ENCODE measurements around the gene SSC5D. TPM values are rescaled to one million over a fixed set of nuclear protein-coding genes. Genes with fewer than 3 reads are reported as not detected.
A peak's percentile ranks its signal among the peaks of the same experiment; 100 is the strongest.

Gene SSC5D
- total RNA-seq, 1 experiment from 2014 or later = 3.2 TPM

DNA sequence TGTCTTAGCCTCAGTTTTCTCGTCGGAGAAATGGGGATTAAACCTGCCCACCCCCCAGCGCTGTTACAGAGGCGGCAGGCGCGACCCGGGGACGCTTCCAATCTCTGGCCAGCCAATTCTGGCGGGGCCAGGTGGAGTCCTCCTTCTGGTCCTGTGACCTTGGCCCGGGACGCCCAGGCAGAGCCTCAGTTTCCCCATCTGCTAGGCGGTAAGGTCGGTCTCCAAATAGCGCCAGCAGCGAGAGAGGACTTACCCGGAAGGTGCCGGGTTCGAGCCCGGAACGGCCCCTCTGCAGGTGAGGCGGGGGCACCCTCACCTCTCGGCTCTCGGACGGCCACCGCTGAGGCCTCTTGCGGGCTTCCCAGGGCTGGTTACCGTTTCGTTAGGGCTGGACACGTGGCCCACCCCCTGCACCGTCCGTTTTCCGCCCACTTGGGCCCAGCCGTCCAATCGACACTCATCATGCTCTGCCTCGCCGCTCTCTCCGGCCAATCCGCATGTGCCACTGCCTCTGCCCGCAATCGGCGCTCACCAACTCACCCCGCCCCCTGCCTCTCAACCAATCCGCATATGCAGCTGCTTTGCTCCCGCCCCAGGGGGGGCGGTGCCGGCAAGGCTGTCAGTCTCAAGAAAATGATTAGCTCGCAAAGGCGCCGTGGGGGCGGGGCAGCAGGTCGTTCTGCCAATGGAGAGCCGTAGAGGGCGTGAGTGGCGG lies 26.8 kb upstream of the SSC5D start, which contains the start of gene ISOC2:
TSS of gene ISOC2 (minus strand) at position 384 of the 715 bp plus-strand sequence. CDS start 5,156 bp downstream, outside the sequence.
- H3K56ac ChIP-seq (ENCODE audit: insufficient read length, low read depth, low read length) = no peak within 1 kb of the TSS
- H3K79me1 ChIP-seq (ENCODE audit: insufficient read depth, low read depth, low read length, poor library complexity, severe bottlenecking) = no peaks in the 10 kb centered on the region
- H4K91ac ChIP-seq (ENCODE audit: insufficient read length, low read depth, low read length) = no peak within 1 kb of the TSS
- no peak within 1 kb of the TSS for H4K8ac ChIP-seq (replicated peaks; ENCODE audit: insufficient read length, low read depth, low read length)
- peak within 1 kb of the TSS; percentile 49 for H3K4me2 ChIP-seq (ENCODE audit: insufficient read depth, insufficient read length, low read length)
- H3K9me3 ChIP-seq (ENCODE audit: control insufficient read depth, low read depth, low read length) = no peaks in the 10 kb centered on the region
- H2BK15ac ChIP-seq (ENCODE audit: low read depth, low read length) = no peak within 1 kb of the TSS
- WGBS (ENCODE audit: extremely low coverage, insufficient read length, low lambda C conversion rate) = no CpG with 5 or more reads among the region's 54 CpGs
- H3K23ac ChIP-seq (ENCODE audit: insufficient read length, low read depth, low read length) = no peak within 1 kb of the TSS
- peaks cover 3 to 7% (median 5%) of the 10 kb centered on the region in 3 experiments; a peak in 6 of 7 replicates for H3K36me3 Mint-ChIP-seq (ENCODE audit: insufficient read depth in 1 of 3, low read depth in 3 of 3)
- peak within 1 kb of the TSS; percentile 53; the same call in 1 of the 2 replicates for H3K14ac ChIP-seq (ENCODE audit: insufficient read depth, low read length)
- H3K4me1 Mint-ChIP-seq = peaks cover 19 to 34% of the 10 kb centered on the region in 2 experiments
- H4K20me1 ChIP-seq (ENCODE audit: control insufficient read depth, insufficient read depth, insufficient read length) = no peaks in the 10 kb centered on the region
- H3K4ac ChIP-seq (ENCODE audit: low read depth, low read length) = no peak within 1 kb of the TSS; the same call in 1 of the 2 replicates
- no peak within 1 kb of the TSS for H3K27ac ChIP-seq (ENCODE audit: insufficient read length, low read depth, low read length)
- H3K27me3 Mint-ChIP-seq (ENCODE audit: low read depth) = peaks cover 12% of the 10 kb centered on the region
- peak within 1 kb of the TSS; percentile 83 to 92 (median 89) for H3K27ac Mint-ChIP-seq
- H4K5ac ChIP-seq (ENCODE audit: insufficient read length, low read depth, low read length) = no peak within 1 kb of the TSS
- 0 out of 5 replicates have a peak, but pooled peaks cover 0 to 3% of the 10 kb centered on the region in 2 experiments for H3K9me3 Mint-ChIP-seq
- no peak within 1 kb of the TSS for H3T11ph ChIP-seq (ENCODE audit: low read length)
- peak within 1 kb of the TSS; percentile 67 for H3K18ac ChIP-seq (ENCODE audit: insufficient read length, low read depth, low read length)
- H3K27me3 ChIP-seq (ENCODE audit: insufficient read depth, low read length) = no peaks in the 10 kb centered on the region
- no peak within 1 kb of the TSS for H2AFZ ChIP-seq (ENCODE audit: low read length)
- H2BK20ac ChIP-seq (ENCODE audit: low read depth, low read length, poor library complexity, severe bottlenecking) = no peak within 1 kb of the TSS
- TF ChIP-seq, protein P1, sequence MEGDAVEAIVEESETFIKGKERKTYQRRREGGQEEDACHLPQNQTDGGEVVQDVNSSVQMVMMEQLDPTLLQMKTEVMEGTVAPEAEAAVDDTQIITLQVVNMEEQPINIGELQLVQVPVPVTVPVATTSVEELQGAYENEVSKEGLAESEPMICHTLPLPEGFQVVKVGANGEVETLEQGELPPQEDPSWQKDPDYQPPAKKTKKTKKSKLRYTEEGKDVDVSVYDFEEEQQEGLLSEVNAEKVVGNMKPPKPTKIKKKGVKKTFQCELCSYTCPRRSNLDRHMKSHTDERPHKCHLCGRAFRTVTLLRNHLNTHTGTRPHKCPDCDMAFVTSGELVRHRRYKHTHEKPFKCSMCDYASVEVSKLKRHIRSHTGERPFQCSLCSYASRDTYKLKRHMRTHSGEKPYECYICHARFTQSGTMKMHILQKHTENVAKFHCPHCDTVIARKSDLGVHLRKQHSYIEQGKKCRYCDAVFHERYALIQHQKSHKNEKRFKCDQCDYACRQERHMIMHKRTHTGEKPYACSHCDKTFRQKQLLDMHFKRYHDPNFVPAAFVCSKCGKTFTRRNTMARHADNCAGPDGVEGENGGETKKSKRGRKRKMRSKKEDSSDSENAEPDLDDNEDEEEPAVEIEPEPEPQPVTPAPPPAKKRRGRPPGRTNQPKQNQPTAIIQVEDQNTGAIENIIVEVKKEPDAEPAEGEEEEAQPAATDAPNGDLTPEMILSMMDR (conservative IDR thresholded peaks at IDR 0.05) = no peak
- peaks cover 5% of the 10 kb centered on the region for H3K23me2 ChIP-seq (ENCODE audit: insufficient read length, low read depth, low read length, poor library complexity, severe bottlenecking)
- H3K79me2 ChIP-seq (ENCODE audit: insufficient read depth, low read length) = 0 out of 2 replicates have a peak, but pooled peaks cover 4% of the 10 kb centered on the region
- H2BK120ac ChIP-seq (ENCODE audit: low read depth, low read length, poor library complexity, severe bottlenecking) = no peak within 1 kb of the TSS
- H2AK5ac ChIP-seq (ENCODE audit: insufficient read length, low read length) = no peak within 1 kb of the TSS
- H3K4me1 ChIP-seq (ENCODE audit: insufficient read depth, low read length) = peaks cover 5% of the 10 kb centered on the region; the same call in 1 of the 2 replicates
- peak within 1 kb of the TSS; percentile 84 to 90 for H3K4me3 Mint-ChIP-seq
- no peak within 1 kb of the TSS for H3K9ac ChIP-seq (ENCODE audit: extremely low read depth, insufficient read length, low read length)
- no peak within 1 kb of the TSS for H2BK5ac ChIP-seq (ENCODE audit: insufficient read length, low read length)
- DNase-seq = peak; percentile 100
- H2BK12ac ChIP-seq (ENCODE audit: insufficient read length, low read depth, low read length) = no peak within 1 kb of the TSS

Data from H9 (cell line).